ENCODE measurements around the gene GALNT11.

GALNT11 gene

DNA sequence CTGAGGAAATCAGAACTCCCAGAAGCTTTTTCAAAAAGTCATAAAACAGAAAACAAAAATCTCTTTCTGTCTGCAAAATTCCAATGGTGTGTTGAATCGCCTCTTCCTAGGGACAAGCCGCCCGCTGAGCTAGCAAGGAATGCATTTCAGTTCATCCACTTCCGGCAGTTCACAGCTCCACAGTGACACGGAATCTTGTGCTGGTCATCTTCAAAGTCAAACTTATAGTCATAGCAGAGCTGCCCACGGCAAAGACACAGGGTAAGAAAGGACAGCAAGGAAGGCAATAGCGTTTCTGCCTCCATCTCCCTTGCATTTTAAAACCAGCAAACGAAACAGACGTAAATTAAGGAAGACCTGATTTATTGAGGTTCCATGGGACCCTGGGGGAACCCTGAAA, 111.2 kb downstream of the GALNT11 start:
- TF ChIP-seq, protein P1, sequence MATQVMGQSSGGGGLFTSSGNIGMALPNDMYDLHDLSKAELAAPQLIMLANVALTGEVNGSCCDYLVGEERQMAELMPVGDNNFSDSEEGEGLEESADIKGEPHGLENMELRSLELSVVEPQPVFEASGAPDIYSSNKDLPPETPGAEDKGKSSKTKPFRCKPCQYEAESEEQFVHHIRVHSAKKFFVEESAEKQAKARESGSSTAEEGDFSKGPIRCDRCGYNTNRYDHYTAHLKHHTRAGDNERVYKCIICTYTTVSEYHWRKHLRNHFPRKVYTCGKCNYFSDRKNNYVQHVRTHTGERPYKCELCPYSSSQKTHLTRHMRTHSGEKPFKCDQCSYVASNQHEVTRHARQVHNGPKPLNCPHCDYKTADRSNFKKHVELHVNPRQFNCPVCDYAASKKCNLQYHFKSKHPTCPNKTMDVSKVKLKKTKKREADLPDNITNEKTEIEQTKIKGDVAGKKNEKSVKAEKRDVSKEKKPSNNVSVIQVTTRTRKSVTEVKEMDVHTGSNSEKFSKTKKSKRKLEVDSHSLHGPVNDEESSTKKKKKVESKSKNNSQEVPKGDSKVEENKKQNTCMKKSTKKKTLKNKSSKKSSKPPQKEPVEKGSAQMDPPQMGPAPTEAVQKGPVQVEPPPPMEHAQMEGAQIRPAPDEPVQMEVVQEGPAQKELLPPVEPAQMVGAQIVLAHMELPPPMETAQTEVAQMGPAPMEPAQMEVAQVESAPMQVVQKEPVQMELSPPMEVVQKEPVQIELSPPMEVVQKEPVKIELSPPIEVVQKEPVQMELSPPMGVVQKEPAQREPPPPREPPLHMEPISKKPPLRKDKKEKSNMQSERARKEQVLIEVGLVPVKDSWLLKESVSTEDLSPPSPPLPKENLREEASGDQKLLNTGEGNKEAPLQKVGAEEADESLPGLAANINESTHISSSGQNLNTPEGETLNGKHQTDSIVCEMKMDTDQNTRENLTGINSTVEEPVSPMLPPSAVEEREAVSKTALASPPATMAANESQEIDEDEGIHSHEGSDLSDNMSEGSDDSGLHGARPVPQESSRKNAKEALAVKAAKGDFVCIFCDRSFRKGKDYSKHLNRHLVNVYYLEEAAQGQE (IDR thresholded peaks at IDR 0.05; ENCODE audit: insufficient replicate concordance, low read depth), result no peak
- TF ChIP-seq POLR2AphosphoS5 (IDR thresholded peaks at IDR 0.05; ENCODE audit: low read depth) (no peak), GABPA (IDR thresholded peaks at IDR 0.05; ENCODE audit: low read depth) (no peak), SPI1 (IDR thresholded peaks at IDR 0.05; ENCODE audit: borderline replicate concordance, low read depth) (no peak)
- TF ChIP-seq, protein P2, sequence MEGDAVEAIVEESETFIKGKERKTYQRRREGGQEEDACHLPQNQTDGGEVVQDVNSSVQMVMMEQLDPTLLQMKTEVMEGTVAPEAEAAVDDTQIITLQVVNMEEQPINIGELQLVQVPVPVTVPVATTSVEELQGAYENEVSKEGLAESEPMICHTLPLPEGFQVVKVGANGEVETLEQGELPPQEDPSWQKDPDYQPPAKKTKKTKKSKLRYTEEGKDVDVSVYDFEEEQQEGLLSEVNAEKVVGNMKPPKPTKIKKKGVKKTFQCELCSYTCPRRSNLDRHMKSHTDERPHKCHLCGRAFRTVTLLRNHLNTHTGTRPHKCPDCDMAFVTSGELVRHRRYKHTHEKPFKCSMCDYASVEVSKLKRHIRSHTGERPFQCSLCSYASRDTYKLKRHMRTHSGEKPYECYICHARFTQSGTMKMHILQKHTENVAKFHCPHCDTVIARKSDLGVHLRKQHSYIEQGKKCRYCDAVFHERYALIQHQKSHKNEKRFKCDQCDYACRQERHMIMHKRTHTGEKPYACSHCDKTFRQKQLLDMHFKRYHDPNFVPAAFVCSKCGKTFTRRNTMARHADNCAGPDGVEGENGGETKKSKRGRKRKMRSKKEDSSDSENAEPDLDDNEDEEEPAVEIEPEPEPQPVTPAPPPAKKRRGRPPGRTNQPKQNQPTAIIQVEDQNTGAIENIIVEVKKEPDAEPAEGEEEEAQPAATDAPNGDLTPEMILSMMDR (IDR thresholded peaks at IDR 0.05; ENCODE audit: insufficient read depth, low read length), result no peak
- Histone ChIP-seq H3K27ac (replicated peaks) (no peak overlapping the region), H3K4me3 (replicated peaks; ENCODE audit: insufficient read depth, low read length) (no peak overlapping the region), H3K27me3 (ENCODE audit: insufficient read depth, poor library complexity, severe bottlenecking) (no peaks in the 10 kb centered on the region)
- DNase-seq (ENCODE audit: low read depth in 1 of 2, low spot score in 1 of 2), result no peak

DNA sequence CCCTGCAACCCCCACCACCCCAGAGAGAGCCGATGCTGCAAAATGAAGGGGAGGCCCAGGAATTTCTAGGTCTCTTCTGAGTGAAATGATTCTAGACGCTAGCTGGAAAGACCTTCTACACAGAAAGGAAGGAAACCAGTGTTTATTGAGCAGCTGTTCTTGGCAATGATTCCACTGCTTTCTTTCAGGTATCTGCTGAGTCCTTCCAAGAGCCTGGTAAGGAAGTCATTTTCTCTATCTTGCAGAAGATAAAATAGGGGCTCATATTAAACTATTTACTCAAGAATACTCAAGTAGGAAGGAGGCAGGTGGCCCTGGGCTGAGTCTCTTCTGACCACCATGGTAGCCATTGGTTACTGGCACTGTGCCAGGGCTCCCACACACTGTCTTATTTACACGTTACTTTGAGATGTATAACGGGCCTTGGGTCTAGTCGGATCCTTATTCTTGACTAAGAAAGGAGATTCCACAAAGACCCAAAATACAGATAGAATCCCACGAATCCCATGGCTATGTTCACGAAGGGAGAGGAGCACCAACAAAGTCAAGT, 112.1 kb downstream of the GALNT11 start:
- Histone ChIP-seq H3K27me3 (ENCODE audit: insufficient read depth, poor library complexity, severe bottlenecking) (no peaks in the 10 kb centered on the region), H3K27ac (replicated peaks) (no peak overlapping the region), H3K4me3 (replicated peaks; ENCODE audit: insufficient read depth, low read length) (no peak overlapping the region)
- TF ChIP-seq SPI1 (IDR thresholded peaks at IDR 0.05; ENCODE audit: borderline replicate concordance, low read depth) (no peak), POLR2AphosphoS5 (IDR thresholded peaks at IDR 0.05; ENCODE audit: low read depth) (no peak), GABPA (IDR thresholded peaks at IDR 0.05; ENCODE audit: low read depth) (no peak)
- TF ChIP-seq, protein P1 (IDR thresholded peaks at IDR 0.05; ENCODE audit: insufficient replicate concordance, low read depth), result no peak
- TF ChIP-seq, protein P2 (IDR thresholded peaks at IDR 0.05; ENCODE audit: insufficient read depth, low read length), result no peak
- DNase-seq (ENCODE audit: low read depth in 1 of 2, low spot score in 1 of 2), result no peak

DNA sequence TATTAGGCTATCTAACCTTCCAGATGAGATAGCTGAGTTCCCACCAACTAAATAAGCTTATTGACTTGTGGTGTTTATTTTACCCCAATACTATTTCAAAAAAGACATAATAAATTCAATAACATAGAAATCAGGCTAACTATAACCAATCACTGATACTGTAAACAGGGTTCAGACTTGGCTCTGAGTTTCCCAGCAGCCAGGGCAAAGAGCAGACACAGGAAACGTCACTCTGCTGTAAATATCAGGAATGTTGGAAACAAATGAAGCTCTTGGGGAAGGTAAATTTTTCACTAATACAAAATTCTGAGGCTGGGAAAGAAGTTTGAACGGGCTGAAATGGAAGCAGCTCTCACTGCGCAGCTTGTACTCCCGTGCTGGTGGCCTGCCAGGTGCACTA, 114.6 kb downstream of the GALNT11 start:
- no peak for DNase-seq (ENCODE audit: low read depth in 1 of 2, low spot score in 1 of 2)
- TF ChIP-seq POLR2AphosphoS5 (IDR thresholded peaks at IDR 0.05; ENCODE audit: low read depth) (no peak), SPI1 (IDR thresholded peaks at IDR 0.05; ENCODE audit: borderline replicate concordance, low read depth) (no peak), GABPA (IDR thresholded peaks at IDR 0.05; ENCODE audit: low read depth) (no peak)
- TF ChIP-seq, protein P2 (IDR thresholded peaks at IDR 0.05; ENCODE audit: insufficient read depth, low read length), result no peak
- TF ChIP-seq, protein P1 (IDR thresholded peaks at IDR 0.05; ENCODE audit: insufficient replicate concordance, low read depth), result no peak
- Histone ChIP-seq H3K4me3 (replicated peaks; ENCODE audit: insufficient read depth, low read length) (no peak overlapping the region), H3K27ac (replicated peaks) (no peak overlapping the region), H3K27me3 (ENCODE audit: insufficient read depth, poor library complexity, severe bottlenecking) (no peaks in the 10 kb centered on the region)
